ENCODE measurements around the gene RECQL5.

GRCh38 chr17:75697651-75698291 lies 30.8 kb upstream of the RECQL5 start:
- TF ChIP-seq, protein P1, sequence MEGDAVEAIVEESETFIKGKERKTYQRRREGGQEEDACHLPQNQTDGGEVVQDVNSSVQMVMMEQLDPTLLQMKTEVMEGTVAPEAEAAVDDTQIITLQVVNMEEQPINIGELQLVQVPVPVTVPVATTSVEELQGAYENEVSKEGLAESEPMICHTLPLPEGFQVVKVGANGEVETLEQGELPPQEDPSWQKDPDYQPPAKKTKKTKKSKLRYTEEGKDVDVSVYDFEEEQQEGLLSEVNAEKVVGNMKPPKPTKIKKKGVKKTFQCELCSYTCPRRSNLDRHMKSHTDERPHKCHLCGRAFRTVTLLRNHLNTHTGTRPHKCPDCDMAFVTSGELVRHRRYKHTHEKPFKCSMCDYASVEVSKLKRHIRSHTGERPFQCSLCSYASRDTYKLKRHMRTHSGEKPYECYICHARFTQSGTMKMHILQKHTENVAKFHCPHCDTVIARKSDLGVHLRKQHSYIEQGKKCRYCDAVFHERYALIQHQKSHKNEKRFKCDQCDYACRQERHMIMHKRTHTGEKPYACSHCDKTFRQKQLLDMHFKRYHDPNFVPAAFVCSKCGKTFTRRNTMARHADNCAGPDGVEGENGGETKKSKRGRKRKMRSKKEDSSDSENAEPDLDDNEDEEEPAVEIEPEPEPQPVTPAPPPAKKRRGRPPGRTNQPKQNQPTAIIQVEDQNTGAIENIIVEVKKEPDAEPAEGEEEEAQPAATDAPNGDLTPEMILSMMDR (conservative IDR thresholded peaks at IDR 0.05 in 1 of 2, IDR thresholded peaks at IDR 0.05 in 1 of 2; ENCODE audit: extremely low read depth in 1 of 2, insufficient read depth in 1 of 2, low read depth in 1 of 2, low read length in 2 of 2): no peak
- TF ChIP-seq EZH2 (IDR thresholded peaks at IDR 0.05; ENCODE audit: borderline replicate concordance, low read length): no peak
